AG10803 (cell line): ENCODE results near the gene DLGAP1.

Experiments used
- DNase-seq: peaks from one replicate; pipeline ENCODE4 v3.0.0; 2010; ENCODE audit warnings: low read depth
- H3K4me3 ChIP-seq: 2 replicates; pipeline ENCODE4 v1.5.1; 2011; ENCODE audit warnings: mild to moderate bottlenecking, low read length, control low read depth
- TF ChIP-seq, protein P1 (sequence below): conservative IDR thresholded peaks from 2 replicates; pipeline ENCODE4 v1.5.1; 2011; ENCODE audit warnings: mild to moderate bottlenecking, low read length, control low read depth, inconsistent platforms

Gene DLGAP1

DNA sequence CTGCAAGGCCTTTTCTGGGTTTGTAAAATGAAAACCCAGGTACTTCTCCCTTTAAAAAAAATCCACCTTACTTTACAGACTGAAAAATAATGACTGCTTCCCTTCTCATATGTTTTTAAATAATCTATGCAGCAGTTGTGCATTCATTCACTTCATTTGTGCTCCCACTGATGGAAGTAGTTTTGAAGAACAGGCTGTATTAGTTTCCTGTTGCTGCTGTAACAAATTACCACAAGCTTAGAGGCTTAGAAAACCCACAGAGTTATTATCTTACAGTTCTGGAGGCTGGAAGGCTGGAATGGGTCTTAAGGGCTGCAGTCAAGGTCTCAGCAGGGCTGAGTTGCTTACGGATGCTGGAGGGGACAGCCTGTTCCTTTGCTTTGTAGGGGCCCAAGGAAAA lies 670.2 kb downstream of the DLGAP1 start:
- TF ChIP-seq, protein P1, sequence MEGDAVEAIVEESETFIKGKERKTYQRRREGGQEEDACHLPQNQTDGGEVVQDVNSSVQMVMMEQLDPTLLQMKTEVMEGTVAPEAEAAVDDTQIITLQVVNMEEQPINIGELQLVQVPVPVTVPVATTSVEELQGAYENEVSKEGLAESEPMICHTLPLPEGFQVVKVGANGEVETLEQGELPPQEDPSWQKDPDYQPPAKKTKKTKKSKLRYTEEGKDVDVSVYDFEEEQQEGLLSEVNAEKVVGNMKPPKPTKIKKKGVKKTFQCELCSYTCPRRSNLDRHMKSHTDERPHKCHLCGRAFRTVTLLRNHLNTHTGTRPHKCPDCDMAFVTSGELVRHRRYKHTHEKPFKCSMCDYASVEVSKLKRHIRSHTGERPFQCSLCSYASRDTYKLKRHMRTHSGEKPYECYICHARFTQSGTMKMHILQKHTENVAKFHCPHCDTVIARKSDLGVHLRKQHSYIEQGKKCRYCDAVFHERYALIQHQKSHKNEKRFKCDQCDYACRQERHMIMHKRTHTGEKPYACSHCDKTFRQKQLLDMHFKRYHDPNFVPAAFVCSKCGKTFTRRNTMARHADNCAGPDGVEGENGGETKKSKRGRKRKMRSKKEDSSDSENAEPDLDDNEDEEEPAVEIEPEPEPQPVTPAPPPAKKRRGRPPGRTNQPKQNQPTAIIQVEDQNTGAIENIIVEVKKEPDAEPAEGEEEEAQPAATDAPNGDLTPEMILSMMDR: no peak
- no peak for DNase-seq
- H3K4me3 ChIP-seq: no peak overlapping the region

DNA sequence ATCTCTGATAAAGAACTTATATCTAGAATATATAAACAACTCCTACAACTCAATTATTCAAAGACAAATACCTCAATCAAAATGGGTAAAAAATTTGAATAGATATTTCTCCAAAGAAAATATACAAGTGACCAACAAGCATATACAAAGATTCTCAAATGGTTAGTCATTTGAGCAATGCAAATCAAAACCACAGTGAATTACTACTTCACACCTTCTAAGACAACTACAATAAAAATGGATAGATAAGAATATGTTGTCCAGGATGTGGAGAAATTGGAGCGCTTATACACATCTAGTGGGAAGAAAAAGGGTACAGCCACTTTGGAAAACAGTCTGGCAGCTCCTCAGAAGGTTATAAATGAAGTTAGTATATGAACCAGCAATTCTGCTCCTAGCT lies 672.2 kb downstream of the DLGAP1 start:
- no peak overlapping the region for H3K4me3 ChIP-seq
- TF ChIP-seq, protein P1: no peak
- DNase-seq: no peak

DNA sequence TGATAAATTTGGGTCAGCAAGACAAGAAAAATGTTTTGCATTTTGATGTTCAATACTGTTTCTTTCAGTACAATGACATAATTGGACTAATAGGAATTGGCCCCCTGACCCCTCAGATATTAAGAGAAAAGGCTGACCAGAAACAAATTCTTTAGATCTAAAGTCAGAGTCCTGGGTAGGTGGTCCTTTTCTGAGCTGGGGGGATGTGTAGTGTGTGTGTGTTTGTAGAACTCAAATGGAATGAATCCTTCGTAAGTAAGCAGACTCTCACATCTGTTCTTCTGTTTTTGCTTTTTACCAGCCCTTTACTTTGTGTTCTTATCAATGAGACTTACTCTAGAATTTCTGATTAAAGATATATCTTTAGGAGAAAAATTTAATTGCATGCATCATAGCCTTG lies 677.4 kb downstream of the DLGAP1 start:
- no peak overlapping the region for H3K4me3 ChIP-seq
- TF ChIP-seq, protein P1: no peak
- DNase-seq: no peak

DNA sequence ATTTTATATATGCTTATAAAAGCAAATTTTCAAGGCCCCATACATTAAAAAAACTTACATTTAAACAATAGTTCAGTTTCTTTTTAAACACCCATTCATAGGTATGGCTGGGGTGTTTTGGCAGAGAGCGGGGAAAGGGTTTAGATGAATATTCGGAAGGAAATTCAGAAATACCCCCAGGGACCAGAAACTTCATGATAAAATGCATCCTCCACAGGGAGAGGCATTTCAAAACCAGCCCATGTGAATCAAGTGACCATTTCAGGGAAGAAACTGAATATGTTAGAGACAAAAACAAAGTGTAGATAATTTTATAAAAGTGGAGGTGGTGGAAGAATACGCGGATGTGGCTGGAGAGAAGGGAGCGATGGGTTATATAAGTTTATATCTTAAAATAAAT lies 678.0 kb downstream of the DLGAP1 start:
- no peak overlapping the region for H3K4me3 ChIP-seq
- TF ChIP-seq, protein P1: no peak
- DNase-seq: no peak

DNA sequence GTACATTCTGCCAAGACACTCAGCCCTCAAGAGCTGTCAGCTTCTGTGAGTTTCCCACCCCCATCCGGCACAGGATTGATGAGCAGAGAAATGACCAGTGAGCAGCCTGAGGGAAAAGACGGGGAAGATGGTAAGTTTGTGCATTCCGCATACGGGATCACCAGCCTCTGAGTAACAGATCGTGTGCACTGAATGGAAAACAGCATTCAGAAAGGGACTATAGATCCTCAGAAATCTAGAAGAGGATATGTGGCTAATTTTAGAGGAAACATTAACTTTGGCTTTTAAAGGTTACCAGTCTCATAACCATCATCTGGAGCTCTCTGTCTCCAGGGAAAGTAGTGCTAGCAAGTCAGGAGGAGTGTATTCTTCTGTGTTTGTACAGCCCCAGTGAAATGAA lies 679.1 kb downstream of the DLGAP1 start:
- no peak for DNase-seq
- TF ChIP-seq, protein P1: no peak
- no peak overlapping the region for H3K4me3 ChIP-seq

DNA sequence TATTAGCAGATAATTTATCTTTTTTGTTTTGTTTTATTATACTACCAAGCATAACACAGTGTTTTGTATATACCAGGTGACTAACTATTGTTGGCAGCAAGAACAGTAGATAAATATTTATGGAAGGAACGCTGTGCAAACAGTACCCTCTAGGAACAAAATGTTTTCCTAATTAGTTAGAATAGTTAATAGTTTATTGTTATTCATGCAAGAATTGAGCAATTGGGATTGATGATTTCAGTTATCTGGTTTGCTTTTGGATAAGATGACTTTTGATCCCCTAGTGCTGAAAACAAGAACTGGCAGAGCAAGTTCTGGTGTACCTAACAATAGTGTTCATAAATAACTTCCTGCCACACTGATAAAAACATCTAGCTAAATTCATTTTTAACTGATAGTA lies 681.8 kb downstream of the DLGAP1 start:
- H3K4me3 ChIP-seq: no peak overlapping the region
- TF ChIP-seq, protein P1: no peak; the same call in 1 of the 2 replicates
- DNase-seq: no peak

DNA sequence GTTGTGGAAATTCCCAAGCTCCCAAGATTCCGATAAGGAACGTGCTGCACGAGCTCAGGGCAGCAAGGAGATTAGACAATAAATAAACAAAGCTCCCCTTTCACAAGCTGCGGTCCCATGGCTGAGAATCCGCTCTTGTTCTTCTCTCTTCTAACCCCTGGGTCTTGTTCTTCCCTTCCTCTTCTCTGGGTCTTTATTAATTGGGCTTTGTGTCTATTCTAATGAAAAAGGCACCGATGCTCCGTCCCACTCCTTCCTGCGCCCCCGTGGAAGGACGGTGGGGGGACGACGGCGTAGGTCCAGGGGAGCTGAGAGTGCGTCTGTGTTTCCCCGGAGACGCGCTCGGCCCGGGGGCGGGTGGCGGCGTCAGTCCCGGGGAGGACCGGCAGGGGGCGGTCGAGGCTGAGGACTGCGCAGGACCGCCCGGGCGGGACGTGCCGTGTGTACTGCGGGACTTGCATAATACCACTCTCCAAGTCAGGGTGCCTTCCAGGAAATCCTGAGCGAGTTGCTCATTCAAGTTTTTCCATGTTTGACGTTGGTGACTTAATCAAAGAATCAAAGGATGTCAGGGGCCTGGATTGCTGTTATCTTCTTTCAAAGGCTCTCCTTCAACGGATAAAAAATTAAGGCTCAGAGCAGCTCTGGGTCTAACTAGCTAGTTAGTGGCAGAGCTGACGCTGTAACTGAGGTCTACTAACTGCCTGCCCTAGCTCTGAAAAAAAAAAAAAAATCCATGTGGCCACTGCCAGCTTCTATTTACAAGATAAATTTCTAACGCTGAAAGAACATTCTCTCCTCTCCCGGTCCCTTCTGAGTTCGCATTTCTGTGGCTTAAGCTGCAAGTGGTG lies 683.8 kb downstream of the DLGAP1 start:
- DNase-seq: peak; percentile 91
- TF ChIP-seq, protein P1: peak; percentile 69
- peak overlapping the region; percentile 54 for H3K4me3 ChIP-seq
